NCI-H2196 treated with DMSO at 0.1 percent for 48 hours (cell line): ENCODE data around the gene TMEM63A.
A peak's percentile ranks its signal among the peaks of the same experiment; 100 is the strongest.
"Not testable (repeated sequence)": the region's sequence is repeated elsewhere in the genome, so short reads cannot be mapped to it uniquely, and the experiment has no call there.

Source experiments
- DNase-seq: peaks from one replicate; lab custom pipeline; 2025; ENCODE audit not compliant: unreplicated experiment; lab: John Stamatoyannopoulos, UW

Gene TMEM63A

DNA sequence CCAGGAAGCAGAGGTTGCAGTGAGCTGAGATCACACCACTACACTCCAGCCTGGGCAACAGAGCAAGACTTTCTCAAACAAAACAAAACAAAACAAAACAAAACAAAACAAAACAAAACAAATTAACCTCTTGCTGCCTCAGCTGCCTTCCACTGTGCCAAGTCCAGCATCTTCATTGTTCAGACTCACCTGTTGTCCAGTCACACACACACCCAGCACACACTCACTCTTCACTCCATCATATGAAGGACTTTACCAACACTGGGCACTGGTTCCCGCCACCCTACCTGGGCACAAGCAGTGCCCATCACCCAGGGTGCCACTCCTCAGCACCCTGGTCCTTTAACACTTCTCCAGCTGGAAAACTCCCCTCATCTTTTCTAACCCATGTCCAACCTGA is 27.3 kb upstream of the TMEM63A start:
- no peak for DNase-seq

DNA sequence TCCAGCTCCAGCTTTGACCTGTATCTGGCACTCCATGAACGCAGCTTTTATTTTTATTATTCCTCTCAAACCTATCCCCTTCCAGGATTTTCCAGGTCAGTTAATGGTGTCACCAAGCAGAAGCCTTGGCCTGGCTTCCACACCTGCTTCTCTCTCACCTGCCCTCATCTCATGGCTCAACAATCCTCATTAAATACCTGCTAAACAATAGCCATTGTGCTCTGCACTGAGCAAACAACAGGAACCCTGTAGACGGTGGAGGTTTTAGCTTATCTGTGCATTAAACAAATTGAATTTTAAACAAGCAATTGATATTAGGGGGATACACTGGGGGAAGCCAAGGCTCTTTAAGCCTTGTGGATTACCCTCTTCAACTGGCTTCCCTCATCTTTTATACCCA is 26.6 kb upstream of the TMEM63A start:
- peak; percentile 74 for DNase-seq

DNA sequence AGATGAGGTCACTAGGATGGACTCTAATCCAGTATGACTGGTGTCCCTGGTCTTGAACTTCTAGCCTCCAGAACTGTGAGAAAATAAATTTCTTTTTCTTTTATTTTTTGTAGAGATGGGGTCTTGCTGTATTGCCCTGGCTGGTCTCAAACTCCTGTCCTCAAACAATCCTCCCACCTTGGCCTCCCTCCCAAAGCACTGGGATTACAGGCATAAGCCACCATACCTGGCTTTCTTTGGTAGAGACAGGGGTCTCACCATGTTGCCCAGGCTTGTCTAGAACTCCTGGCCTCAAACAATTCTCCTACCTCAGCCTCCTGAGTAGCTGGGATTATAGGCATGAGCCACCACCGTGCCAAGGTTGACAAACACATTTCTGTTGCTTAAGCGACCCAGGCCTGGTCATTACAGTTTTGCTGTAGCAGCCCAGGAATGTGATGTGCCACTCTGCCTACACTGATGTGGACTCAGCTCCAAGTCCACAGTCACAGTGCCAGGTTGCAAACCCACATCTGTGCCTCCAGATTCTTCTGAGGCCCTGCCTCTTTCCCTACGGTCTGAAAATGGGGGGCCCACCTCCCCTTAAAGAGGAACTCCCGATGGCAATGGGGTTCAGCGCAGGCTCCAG is 25.9 kb upstream of the TMEM63A start:
- DNase-seq, result no peak

DNA sequence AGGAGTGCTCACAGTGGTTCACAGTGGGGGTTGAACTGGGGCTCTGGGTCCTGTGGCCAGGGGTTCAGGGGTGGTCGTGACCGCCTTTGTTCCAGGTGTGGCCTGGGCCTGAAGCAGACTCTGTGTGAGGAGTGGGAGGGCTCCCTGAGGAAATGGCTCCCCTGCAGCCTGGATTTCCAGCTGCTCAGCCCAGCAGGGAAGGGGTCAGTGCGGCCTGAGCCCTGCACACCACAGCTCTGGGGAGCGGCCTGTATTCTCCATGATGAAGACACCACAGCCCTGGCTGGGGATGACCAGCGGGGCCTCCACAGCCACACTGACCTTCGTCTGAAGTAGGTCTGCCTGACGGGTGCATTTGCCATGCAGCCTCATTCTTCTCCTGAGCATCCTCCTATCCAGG is 25.2 kb upstream of the TMEM63A start:
- DNase-seq, result no peak

DNA sequence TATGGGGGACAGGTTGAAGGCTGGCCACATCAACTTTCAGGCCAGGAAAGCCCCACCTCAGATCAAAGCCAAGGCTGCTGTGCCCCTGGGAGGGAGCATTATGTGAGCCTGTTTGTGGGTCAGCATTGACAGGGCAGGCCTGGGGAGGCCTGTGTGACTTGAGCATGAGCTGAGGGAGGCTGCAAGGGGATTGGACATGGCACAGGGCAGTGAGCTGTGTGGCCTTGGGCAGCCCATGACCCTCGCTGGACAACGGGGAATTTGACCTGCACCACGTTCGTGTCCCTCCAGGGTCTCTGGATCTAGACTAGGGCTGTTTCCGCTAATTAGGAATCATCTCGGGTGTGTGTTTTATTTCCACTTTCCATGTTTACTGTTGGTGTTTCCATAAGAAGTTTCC is 24.3 kb upstream of the TMEM63A start:
- DNase-seq, result no peak

DNA sequence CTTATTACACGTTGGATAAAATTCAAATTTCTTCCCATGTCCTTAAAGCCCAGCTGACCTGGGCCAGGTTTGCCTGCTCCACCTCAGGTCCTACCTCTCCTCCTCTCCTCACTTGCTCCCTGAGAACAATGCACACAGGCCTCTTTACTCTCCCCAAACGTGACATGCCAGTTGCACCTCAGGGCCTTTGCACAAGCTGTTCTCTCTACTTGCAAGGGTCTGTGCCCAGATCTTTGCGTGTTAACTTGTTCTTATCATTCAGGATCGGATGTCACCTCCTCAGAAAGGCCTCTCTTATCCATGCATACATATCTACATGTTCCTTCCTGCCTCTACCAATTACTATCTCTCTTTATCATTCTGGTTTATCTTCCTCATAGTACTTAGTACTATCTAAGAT is 21.4 kb upstream of the TMEM63A start:
- no peak for DNase-seq

DNA sequence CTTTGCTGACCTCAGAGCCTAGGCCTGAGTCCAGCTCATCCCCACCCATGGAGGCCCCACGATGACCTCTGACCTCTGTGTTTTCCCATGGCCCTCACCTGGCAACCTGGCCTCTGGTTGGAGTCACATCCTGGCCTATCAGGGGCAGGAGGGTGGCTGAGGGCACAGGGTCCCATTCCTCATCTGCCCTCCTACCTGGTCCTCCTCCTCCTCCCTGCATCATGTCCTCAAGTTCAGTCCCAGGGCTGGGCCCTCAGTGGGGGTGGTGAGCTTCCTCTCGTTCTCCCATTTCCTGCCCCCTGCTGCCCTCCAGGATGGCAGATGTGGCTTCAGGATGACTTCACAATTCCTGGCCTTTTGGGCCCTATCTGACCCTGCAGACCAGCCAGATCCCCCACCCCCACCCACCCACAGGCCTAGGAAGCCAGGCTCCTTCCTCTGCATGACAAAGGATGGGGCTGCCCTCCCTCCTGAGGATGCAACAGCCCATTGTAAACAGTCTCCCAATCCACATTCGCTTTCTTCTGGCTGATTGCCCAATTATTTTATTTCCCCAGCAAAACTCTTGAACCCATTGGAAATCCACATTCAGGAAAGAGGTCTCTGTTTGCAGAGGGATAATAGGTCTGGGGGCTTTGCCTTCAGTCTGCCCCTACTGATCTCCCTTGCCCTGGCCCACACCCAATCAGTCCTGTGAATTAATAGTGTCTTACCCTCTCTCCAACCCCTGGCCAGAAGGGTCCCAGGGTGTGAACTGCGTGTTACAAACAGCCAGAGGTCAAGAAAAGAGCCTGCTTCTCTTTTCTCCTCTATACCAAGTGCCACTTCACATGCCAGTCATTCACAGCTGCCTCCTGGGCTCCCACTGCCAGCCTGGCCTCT is 17.1 kb upstream of the TMEM63A start:
- no peak for DNase-seq

DNA sequence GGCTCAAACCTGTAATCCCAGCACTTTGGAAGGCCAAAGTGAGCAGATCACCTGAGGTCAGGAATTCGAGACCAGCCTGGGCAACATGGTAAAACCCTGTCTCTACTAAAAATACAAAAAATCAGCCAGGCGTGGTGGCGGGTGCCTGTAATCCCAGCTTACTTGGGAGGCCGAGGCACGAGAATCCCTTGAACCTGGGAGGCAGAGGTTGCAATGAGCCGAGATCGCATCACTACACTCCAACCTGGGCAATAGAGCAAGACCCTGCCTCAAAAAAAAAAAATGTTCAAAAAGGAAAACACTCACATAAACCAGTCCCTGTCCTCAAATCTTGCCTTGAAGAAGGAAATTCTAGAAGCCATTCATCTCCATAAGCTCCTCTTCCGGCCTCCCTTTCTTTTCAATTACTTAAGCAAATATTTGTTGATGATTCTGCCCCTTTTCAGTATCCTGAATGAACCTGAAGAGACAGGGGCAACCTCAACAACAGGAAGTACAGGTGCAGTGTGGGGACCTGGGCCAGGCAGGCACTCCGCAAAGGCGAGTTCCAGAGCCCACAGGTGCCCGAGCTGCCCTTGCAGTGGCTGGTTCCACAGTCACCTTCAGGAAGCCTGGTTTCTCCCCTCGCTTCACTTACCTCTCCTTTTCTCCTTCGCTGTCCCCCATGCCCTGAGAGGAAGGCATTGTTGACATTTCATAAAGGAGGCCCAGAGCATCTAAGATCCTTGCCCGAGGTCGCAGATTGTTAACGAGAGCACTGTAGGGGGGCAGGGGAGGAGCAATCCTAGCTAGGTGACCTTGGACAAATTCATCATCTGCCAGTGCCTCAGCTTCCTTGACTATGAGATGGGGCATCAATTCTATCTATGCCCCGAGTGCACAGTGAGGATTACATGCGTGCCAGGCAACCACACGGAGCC is 15.7 kb upstream of the TMEM63A start:
- peak; percentile 63 for DNase-seq

DNA sequence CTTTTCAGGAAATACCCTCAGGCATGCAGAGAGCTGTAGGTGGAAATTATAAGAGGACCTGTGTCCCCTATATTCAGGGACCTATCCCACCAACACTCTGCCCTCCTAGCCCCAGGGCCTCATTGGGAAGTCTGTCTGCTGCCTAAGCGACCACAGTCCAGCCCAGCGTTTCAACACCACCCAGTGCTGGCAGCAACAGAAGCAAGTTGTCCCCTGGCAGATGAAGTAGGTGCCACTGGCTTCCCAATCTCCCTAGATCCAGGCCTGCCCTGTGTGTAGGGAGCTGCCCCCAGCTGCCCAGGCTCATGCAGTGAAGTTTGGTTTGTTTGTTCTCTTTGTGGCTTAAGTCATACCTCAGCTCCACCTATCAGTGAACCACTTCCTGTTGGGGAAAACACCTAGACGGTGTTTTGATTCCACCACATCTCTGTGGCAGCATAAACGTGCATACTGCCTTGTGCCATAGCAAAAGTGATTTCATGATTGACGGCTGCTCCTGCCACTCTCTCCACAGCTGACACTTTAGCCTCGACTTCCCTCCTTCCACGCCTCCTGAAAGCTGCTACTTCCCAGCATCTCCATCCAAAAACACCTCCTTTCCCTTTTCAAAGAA is 14.9 kb upstream of the TMEM63A start:
- peak; percentile 64 for DNase-seq

DNA sequence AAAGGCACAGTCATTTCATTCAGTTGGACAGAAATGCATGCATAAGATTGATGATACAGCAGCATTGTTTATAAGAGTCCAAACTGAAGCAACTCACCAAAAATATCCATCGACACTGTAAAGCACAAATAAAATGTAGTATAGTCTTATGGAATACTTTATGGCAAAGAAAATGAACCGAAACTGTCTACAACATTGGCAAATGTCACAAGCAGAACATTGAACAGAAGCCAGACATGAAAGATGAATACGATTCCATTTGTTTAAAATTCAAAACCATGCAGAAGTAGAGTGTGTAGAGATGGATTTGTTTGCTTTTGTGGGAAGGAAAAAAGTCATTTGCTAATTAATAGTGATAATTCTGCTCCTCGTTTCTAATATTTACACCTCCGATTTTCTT is 14.3 kb upstream of the TMEM63A start:
- no peak for DNase-seq

DNA sequence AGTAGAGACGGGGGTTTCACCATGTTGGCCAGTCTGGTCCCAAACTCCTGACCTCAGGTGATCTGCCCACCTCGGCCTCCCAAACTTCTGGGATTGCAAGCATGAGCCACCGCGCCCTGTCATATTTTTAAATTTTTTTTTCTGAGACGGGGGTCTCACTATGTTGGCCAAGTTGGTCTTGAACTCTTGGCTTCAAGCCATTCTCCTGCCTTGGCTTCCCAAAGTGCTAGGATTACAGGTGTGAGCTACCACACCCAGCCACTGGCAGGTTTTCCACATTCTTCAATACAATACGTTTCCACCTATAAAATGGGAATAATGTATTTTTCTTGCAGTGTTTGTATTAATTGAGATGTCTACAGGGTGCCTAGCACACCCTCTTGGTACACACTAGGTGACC is 10.1 kb upstream of the TMEM63A start:
- no peak for DNase-seq

DNA sequence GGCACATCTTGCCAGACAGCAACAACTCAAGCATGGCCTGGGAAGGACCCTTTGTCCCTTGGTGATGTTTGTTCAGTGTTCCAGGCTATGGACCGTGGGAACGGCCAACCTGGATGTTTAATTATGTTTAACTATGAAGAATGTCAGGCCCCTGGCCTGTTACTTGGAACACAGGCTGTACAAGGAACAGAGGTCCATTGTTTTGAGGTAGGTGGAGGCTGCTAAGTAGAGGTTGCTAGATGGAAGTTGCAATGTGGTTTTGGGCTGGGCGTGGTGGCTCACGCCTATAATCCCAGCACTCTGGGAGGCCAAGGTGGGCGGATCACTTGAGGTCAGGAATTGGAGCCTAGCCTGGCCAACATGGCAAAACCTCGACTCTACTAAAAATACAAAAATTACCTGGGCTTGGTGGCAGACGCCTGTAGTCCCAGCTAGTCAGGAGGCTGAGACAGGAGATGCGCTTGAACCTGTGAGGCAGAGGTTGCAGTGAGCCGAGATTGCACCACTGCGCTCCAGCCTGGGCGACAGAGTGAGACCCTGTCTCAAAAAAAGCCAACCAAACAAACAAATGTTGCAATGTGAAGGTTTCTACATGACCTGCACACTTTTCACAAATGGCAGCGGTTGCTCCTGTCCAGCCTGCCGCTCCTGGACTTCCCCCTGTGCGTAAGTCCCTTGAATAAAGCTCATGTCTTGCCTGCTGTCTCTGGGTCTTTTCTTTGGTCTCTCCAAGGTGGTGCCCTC is 9.2 kb upstream of the TMEM63A start:
- DNase-seq, result no peak

DNA sequence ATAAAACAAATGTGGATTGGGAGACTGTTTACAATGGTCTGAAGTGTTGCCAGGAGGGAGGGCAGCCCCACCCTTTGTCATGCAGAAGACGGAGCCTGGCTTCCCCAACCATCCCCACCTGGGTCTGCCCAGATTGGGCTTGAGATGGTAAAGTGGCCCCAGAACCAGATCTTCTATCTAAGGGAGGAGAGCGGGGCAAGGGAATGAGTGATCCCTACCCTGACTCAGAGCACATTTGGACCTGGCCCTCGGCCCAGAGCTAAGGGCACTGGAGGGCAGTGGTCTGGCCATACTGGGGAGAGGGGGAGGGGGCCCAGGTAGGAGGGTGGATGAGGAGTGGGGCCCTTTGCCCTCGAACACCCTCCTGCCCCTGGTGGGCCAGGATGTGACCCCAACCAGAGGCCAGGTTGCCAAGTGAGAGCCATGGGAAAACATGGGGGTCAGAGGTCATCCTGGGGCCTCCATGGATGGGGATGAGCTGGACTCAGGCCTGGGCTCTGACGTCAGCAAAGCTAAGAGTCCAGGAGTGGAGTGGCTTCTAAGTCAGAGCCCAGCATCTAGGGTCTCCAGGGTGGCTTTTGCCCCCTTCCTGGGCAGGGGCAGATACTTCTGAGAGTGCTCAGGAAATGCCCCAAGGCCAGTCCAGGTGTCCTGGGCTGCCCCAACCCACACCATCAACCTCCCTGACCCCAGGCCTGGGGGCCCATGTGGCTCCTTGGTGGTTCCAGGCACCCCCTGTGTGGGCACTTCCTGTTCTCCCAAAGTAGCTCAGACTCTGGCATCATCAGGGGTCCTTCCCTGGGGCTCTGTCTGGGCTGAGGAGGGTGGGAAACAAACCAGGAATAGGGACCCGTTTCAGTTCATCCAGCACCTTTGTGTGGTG is 8.4 kb upstream of the TMEM63A start:
- DNase-seq, result no peak

DNA sequence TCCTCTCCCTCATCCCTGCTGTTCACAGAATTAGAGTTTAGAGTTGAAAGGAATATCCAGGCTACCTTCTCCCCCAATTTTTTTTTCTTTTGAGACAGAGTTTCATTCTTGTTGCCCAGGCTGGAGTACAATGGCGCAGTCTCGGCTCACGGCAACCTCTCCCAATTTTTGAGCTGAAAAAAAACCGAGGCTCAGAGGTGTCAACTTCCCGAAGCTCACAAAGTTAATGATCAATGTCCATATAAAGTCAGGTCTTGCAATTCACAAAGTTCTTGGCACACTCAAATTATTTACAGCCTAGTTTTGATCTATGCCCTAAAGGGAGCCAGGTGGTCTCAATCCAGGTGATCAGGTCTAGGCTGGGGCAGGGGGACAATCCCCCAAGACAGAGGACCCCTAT is 7.6 kb upstream of the TMEM63A start:
- no peak for DNase-seq

DNA sequence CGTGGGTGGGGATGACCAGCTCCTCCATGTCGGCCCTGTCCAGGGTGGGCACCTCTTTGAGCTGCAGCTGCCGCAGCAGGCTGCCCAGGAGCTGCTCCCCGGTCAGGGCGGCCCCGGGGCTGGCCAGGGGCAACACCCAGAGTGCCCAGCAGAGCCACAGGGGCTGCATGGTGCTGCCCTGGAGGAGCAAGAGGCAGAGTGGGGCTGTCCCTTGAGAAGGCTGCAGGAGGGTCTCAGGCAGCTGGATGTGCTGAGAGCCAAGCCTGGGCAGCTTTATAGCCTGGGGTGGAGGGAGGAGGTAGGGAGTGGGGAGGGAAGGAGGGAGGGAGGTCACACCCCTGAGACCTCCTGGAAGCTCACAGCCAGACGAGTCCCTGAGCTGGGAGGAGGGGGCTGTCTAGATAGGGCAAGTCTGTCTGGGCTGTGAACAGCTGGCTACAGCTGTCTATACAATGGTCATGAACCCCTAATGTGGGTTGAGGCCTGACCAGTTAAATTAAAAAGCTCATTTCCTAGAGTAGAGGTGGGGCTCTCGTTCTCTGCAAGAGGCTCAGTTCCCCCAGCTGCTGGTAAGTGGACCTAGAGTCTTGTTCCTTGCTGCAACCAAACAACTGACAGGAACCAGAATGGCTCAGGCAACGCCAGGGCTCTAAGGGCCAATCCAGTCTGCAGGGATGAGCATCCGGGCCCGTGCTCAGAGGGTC is 6.9 kb upstream of the TMEM63A start, which contains the start of gene LEFTY1:
LEFTY1 (minus strand) TSS at position 249 of the 704 bp plus-strand sequence; CDS start at position 169, 80 bp downstream.
- DNase-seq, result no peak

DNA sequence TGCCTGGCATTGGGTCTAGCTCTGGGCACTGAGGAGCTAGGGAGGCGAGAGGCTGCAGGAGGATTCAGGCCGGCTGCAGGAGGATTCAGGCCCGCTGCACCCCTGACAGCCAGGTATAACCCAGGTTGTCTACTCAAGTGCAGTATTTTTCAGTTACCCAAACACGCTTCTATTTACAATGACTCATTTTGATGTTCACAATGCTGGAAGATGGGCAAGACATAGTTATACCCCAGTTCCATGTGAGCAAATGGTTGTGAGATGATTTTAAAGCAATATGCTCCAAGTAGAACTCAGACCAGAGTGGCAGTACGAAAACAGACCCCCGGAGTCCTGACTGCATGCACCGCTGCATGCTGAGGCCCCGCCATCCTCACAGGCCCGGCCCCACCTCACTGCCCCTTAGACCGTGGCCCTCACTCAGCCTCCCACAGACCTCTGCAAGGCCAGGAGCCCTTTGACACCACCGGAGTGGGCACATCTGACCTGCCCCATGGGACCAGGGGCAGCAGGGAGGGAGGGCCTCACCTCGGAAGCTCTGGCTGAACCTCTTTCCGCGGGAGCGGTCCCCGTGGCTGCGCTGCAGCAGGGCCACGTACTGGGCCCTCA is 6.2 kb upstream of the TMEM63A start:
- no peak for DNase-seq

DNA sequence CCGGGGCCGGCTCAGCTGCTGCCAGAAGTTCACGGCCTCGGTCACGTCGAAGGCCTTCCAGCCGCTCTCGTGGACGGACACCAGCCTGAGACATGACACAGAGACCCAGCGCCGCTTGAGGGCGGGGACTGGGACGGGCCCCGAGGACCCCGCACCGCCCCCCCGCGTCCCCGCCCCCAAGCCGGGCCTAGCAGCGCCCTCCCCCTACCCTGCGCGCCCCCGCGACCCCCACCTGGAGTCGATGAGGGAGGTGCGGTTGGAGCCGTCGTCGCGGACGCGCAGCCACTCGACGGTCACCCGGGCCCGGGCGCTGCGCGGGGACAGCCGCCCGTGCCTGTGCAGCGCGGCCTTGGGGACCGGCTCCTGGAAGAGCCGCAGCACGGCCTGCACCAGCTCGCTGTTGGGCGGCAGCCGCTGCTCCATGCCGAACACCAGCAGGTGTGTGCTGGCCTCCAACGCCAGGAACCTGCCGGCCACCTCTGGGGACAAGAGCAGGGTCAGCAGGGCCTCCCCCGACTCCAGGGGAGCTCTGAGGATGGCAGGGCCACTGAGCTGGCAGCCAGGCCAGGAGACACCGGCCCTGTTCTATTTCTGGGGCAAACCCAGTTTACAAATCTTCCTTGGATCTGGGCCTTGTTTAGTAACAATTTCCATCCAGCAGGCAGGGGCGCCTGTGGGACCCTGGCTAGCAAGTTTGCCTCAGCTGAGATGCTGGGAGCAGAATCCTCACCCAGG is 5.5 kb upstream of the TMEM63A start:
- not testable (repeated sequence) for DNase-seq

DNA sequence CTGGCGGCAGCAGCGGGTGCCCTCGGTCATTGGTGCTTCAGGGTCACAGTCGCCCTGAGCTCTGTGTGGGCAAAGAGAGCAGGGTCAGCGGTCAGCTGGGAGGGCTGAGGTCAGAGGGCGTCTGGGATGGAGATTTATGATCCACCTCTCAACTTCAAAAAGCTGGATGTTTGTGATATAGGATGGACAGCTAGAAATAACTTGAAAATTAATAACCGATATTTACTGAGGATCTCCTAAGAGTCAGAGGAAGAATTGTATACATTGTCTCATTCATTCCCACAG is 4.8 kb upstream of the TMEM63A start:
- no peak for DNase-seq
